SK-N-SH (cell line): ENCODE measurements around the gene CNOT11.

ENCODE experiments used
- POLR2AphosphoS5 ChIP-seq: IDR thresholded peaks from 2 replicates; pipeline ENCODE4 v1.6.1; 2012; ENCODE audit warnings: low read depth, low read length
- TCF12 ChIP-seq: IDR thresholded peaks from 2 replicates; pipeline ENCODE4 v1.4.0; 2012
- TF ChIP-seq, protein P1 (sequence below): fragments of 200-600 bp; sonication (generic); IDR thresholded peaks from 2 replicates; pipeline ENCODE4 v1.6.1; 2017; ENCODE audit warnings: antibody characterized with exemption, mild to moderate bottlenecking, moderate library complexity
- TF ChIP-seq, protein P2 (sequence below): IDR thresholded peaks from 2 replicates; pipeline ENCODE4 v1.6.1; 2012; ENCODE audit warnings: mild to moderate bottlenecking, low read depth, low read length, moderate library complexity

DNA sequence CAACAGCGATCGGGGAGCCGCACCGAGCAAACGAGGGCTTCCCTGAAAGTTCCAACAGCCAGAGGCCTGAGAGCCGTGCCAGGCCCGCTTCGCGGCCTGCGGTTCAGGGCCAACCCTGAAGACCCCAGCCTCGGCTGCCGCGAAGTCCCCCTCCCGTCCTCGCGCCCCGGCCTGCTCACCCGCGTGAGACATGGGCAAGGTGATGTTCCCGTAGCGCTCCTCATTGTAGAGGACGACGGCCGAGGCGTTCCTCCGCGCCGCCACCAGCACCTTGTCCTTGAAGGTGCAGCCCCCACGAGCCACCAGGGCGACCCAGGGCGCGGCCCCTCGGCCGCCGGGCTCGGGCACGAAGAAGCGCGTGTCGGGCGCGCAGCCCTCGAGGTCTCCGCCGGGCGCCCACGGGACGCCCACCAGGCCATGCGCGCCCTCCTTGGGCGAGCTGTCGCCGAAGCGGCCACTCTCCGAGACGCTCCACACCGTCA, 55.3 kb downstream of the CNOT11 start:
- TF ChIP-seq, protein P1, sequence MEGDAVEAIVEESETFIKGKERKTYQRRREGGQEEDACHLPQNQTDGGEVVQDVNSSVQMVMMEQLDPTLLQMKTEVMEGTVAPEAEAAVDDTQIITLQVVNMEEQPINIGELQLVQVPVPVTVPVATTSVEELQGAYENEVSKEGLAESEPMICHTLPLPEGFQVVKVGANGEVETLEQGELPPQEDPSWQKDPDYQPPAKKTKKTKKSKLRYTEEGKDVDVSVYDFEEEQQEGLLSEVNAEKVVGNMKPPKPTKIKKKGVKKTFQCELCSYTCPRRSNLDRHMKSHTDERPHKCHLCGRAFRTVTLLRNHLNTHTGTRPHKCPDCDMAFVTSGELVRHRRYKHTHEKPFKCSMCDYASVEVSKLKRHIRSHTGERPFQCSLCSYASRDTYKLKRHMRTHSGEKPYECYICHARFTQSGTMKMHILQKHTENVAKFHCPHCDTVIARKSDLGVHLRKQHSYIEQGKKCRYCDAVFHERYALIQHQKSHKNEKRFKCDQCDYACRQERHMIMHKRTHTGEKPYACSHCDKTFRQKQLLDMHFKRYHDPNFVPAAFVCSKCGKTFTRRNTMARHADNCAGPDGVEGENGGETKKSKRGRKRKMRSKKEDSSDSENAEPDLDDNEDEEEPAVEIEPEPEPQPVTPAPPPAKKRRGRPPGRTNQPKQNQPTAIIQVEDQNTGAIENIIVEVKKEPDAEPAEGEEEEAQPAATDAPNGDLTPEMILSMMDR, result no peak
- TF ChIP-seq TCF12 (no peak), POLR2AphosphoS5 (no peak)
- TF ChIP-seq, protein P2, sequence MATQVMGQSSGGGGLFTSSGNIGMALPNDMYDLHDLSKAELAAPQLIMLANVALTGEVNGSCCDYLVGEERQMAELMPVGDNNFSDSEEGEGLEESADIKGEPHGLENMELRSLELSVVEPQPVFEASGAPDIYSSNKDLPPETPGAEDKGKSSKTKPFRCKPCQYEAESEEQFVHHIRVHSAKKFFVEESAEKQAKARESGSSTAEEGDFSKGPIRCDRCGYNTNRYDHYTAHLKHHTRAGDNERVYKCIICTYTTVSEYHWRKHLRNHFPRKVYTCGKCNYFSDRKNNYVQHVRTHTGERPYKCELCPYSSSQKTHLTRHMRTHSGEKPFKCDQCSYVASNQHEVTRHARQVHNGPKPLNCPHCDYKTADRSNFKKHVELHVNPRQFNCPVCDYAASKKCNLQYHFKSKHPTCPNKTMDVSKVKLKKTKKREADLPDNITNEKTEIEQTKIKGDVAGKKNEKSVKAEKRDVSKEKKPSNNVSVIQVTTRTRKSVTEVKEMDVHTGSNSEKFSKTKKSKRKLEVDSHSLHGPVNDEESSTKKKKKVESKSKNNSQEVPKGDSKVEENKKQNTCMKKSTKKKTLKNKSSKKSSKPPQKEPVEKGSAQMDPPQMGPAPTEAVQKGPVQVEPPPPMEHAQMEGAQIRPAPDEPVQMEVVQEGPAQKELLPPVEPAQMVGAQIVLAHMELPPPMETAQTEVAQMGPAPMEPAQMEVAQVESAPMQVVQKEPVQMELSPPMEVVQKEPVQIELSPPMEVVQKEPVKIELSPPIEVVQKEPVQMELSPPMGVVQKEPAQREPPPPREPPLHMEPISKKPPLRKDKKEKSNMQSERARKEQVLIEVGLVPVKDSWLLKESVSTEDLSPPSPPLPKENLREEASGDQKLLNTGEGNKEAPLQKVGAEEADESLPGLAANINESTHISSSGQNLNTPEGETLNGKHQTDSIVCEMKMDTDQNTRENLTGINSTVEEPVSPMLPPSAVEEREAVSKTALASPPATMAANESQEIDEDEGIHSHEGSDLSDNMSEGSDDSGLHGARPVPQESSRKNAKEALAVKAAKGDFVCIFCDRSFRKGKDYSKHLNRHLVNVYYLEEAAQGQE, result no peak
